Measurements from ENCODE around the gene SHISA3.

The SHISA3 gene

GRCh38 chr4:42391981-42392380 lies 5.3 kb upstream of the SHISA3 start:
- DNase-seq (ENCODE audit: low read depth), result no peak

GRCh38 chr4:42392436-42392835 lies 4.9 kb upstream of the SHISA3 start:
- DNase-seq (ENCODE audit: low read depth), result no peak

GRCh38 chr4:42395595-42395994 lies 1.7 kb upstream of the SHISA3 start:
- DNase-seq (ENCODE audit: low read depth), result no peak

- DNase-seq (ENCODE audit: low read depth), result no peak
Measured at GRCh38 chr4:42396361-42396751, 932 bp upstream of the SHISA3 start.

- DNase-seq (ENCODE audit: low read depth), result no peak
Measured at GRCh38 chr4:42397635-42398170, 415 bp downstream of the SHISA3 start.

- no peak for DNase-seq (ENCODE audit: low read depth)
Measured at GRCh38 chr4:42398171-42398870, 1.0 kb downstream of the SHISA3 start.

GRCh38 chr4:42398871-42399331 lies 1.6 kb downstream of the SHISA3 start:
- DNase-seq (ENCODE audit: low read depth), result no peak

- no peak for DNase-seq (ENCODE audit: low read depth)
Measured at GRCh38 chr4:42399393-42399792, 2.1 kb downstream of the SHISA3 start.

GRCh38 chr4:42401171-42401570 lies 3.9 kb downstream of the SHISA3 start:
- DNase-seq (ENCODE audit: low read depth), result no peak

GRCh38 chr4:42404001-42404400 lies 6.7 kb downstream of the SHISA3 start:
- DNase-seq (ENCODE audit: low read depth), result no peak

- no peak for DNase-seq (ENCODE audit: low read depth)
Measured at GRCh38 chr4:42410446-42410845, 13.2 kb downstream of the SHISA3 start.

- DNase-seq (ENCODE audit: low read depth), result no peak
Measured at GRCh38 chr4:42411803-42412202, 14.5 kb downstream of the SHISA3 start.

GRCh38 chr4:42412251-42412650 lies 15.0 kb downstream of the SHISA3 start:
- DNase-seq (ENCODE audit: low read depth), result no peak

- no peak for DNase-seq (ENCODE audit: low read depth)
Measured at GRCh38 chr4:42415281-42415680, 18.0 kb downstream of the SHISA3 start.

- no peak for DNase-seq (ENCODE audit: low read depth)
Measured at GRCh38 chr4:42416017-42416416, 18.7 kb downstream of the SHISA3 start.

- no peak for DNase-seq (ENCODE audit: low read depth)
Measured at GRCh38 chr4:42417550-42417949, 20.3 kb downstream of the SHISA3 start.

- no peak for DNase-seq (ENCODE audit: low read depth)
Measured at GRCh38 chr4:42420140-42420539, 22.9 kb downstream of the SHISA3 start.

- no peak for DNase-seq (ENCODE audit: low read depth)
Measured at GRCh38 chr4:42425146-42426065, 28.1 kb downstream of the SHISA3 start.

GRCh38 chr4:42428036-42428435 lies 30.7 kb downstream of the SHISA3 start:
- DNase-seq (ENCODE audit: low read depth), result no peak

GRCh38 chr4:42436928-42437565 lies 39.8 kb downstream of the SHISA3 start:
- no peak for DNase-seq (ENCODE audit: low read depth)

GRCh38 chr4:42440083-42440482 lies 42.8 kb downstream of the SHISA3 start:
- no peak for DNase-seq (ENCODE audit: low read depth)

GRCh38 chr4:42442601-42443000 lies 45.3 kb downstream of the SHISA3 start:
- DNase-seq (ENCODE audit: low read depth), result no peak
